Bronchial epithelial cell (primary cell): ENCODE data around the gene MED29. TPM values are rescaled to one million over a fixed set of nuclear protein-coding genes. Genes with fewer than 3 reads are reported as not detected.

Experiments used
- DNase-seq: peaks from one replicate; pipeline ENCODE4 v3.0.0-alpha.2; 2010; ENCODE audit warnings: low read depth
- FAIRE-seq: peaks from 2 replicates; lab custom pipeline; 2011; peaks lifted over from hg19 to GRCh38; lab: Jason Lieb, UNC
- H3K27me3 ChIP-seq: 2 replicates; pipeline ENCODE4 v1.5.1; 2011; ENCODE audit warnings: low read length; ENCODE audit not compliant: control insufficient read depth, insufficient read depth
- H3K36me3 ChIP-seq: 2 replicates; pipeline ENCODE4 v1.5.1; 2011; ENCODE audit warnings: low read length; ENCODE audit not compliant: control insufficient read depth, insufficient read depth
- H3K4me3 ChIP-seq: 2 replicates; pipeline ENCODE4 v1.5.1; 2011; ENCODE audit warnings: mild to moderate bottlenecking, low read depth, low read length, control low read depth
- CTCF ChIP-seq: IDR thresholded peaks from 2 replicates; pipeline ENCODE4 v1.5.1; 2011; ENCODE audit warnings: mild to moderate bottlenecking, moderate library complexity, low read length, control low read depth, inconsistent platforms; ENCODE audit not compliant: insufficient read depth, severe bottlenecking
- total RNA-seq: library from RNA; depleted of rRNA; stranded (reverse); fragments of >200 nt; gene quantifications from 2 replicates; pipeline ENCODE4 v1.2.1, GENCODE V29; 2014

Gene MED29
- total RNA-seq, 1 donor from 2014 or later: 6.8 TPM

- no peak for DNase-seq
- Histone ChIP-seq H3K27me3 (no peaks in the 10 kb centered on the region), H3K36me3 (peaks cover 16% of the 10 kb centered on the region), H3K4me3 (peak overlapping the region; percentile 98)
- FAIRE-seq: no peak
- TF ChIP-seq CTCF: no peak
Observed at GRCh38 chr19:39407660-39408391, 16.6 kb downstream of the MED29 start.

GRCh38 chr19:39408392-39409207 is 17.4 kb downstream of the MED29 start:
- H3K4me3 ChIP-seq: peak overlapping the region; percentile 98
- FAIRE-seq (no peak), DNase-seq (peak; percentile 65)
- no peak for TF ChIP-seq CTCF
- H3K27me3 ChIP-seq: no peaks in the 10 kb centered on the region
- peaks cover 16% of the 10 kb centered on the region for H3K36me3 ChIP-seq

- Histone ChIP-seq H3K36me3 (peaks cover 16% of the 10 kb centered on the region), H3K27me3 (no peaks in the 10 kb centered on the region), H3K4me3 (peak overlapping the region; percentile 98)
- TF ChIP-seq CTCF: no peak
- FAIRE-seq (no peak), DNase-seq (peak; percentile 88)
Observed at GRCh38 chr19:39409208-39410016, 18.2 kb downstream of the MED29 start.

- DNase-seq (peak; percentile 45), FAIRE-seq (no peak)
- TF ChIP-seq CTCF: no peak
- Histone ChIP-seq H3K36me3 (peaks cover 16% of the 10 kb centered on the region), H3K4me3 (peak overlapping the region; percentile 98), H3K27me3 (no peaks in the 10 kb centered on the region)
Observed at GRCh38 chr19:39410017-39410830, 19.0 kb downstream of the MED29 start.

GRCh38 chr19:39410831-39411080 is 19.6 kb downstream of the MED29 start:
- no peak overlapping the region for H3K4me3 ChIP-seq
- DNase-seq (no peak), FAIRE-seq (no peak)
- H3K27me3 ChIP-seq: no peaks in the 10 kb centered on the region
- TF ChIP-seq CTCF: no peak
- H3K36me3 ChIP-seq: peaks cover 16% of the 10 kb centered on the region
